HT-29 (cell line): Measurements from ENCODE around the gene PABPN1L. TPM values are rescaled to one million over a fixed set of nuclear protein-coding genes. Genes with fewer than 3 reads are reported as not detected.

Experiments
- total RNA-seq: library from RNA; depleted of rRNA; stranded (reverse); fragments of >200 nt; shearing (Covaris generic); gene quantifications from 2 replicates; pipeline ENCODE4 v1.2.3, GENCODE V29; 2014; rRNA removed

Gene PABPN1L
- total RNA-seq, 1 experiment from 2014 or later = not detected

Other genes with a start within 250 kb of the PABPN1L start
- 0.28 TPM in 1 of 2 replicates, not detected in the other for gene IL17C, start 228.1 kb downstream of the PABPN1L start, total RNA-seq
- gene CYBA, start 215.6 kb downstream of the PABPN1L start, total RNA-seq = 1,584 and 1,604 TPM in 2 replicates
- gene MVD, start 203.6 kb downstream of the PABPN1L start, total RNA-seq = 100 and 109 TPM in 2 replicates
- gene SNAI3, start 180.2 kb downstream of the PABPN1L start, total RNA-seq = 1.2 and 1.7 TPM in 2 replicates
- 44.6 and 49.8 TPM in 2 replicates for gene RNF166, start 160.3 kb downstream of the PABPN1L start, total RNA-seq
- gene CTU2, start 160.2 kb downstream of the PABPN1L start, total RNA-seq = 38.4 and 44.5 TPM in 2 replicates
- gene PIEZO1, start 81.4 kb downstream of the PABPN1L start, total RNA-seq = 327 and 375 TPM in 2 replicates
- gene CDT1, start 62.9 kb downstream of the PABPN1L start, total RNA-seq = 120 and 146 TPM in 2 replicates
- gene APRT, start 54.7 kb downstream of the PABPN1L start, total RNA-seq = 669 and 675 TPM in 2 replicates
- gene GALNS, start 9.7 kb downstream of the PABPN1L start, total RNA-seq = 14.1 and 18.4 TPM in 2 replicates
- 120 and 125 TPM in 2 replicates for gene TRAPPC2L, start 9.5 kb downstream of the PABPN1L start, total RNA-seq
- 0.03 TPM in 1 of 2 replicates, not detected in the other for gene CBFA2T3, start 110.5 kb upstream of the PABPN1L start, total RNA-seq
- gene ACSF3, start 227.2 kb upstream of the PABPN1L start, total RNA-seq = 41.3 and 43.5 TPM in 2 replicates